Measurements from ENCODE around the gene TCERG1L. TPM values are rescaled to one million over a fixed set of nuclear protein-coding genes. Genes with fewer than 3 reads are reported as not detected.

Gene TCERG1L
- total RNA-seq, 2 donors from 2014 or later, result not detected

GRCh38 chr10:131145756-131146155 lies 165.8 kb downstream of the TCERG1L start:
- no peak overlapping the region for H3K27ac ChIP-seq
- no peaks in the 10 kb centered on the region for H3K36me3 ChIP-seq
- no peaks in the 10 kb centered on the region for H3K9me3 ChIP-seq
- no peak for TF ChIP-seq CTCF (IDR thresholded peaks at IDR 0.05)
- H3K27me3 ChIP-seq (replicated peaks; ENCODE audit: insufficient read depth), result no peaks in the 10 kb centered on the region
- DNase-seq (ENCODE audit: low spot score), result no peak
- H3K4me3 ChIP-seq, result no peak overlapping the region
- H3K4me1 ChIP-seq (ENCODE audit: control insufficient read depth in 1 of 2, low read depth in 2 of 2), result no peaks in the 10 kb centered on the region
- no peak for ATAC-seq (ENCODE audit: insufficient number of reproducible peaks, low FRiP score, low read depth)

GRCh38 chr10:131144711-131145375 lies 166.7 kb downstream of the TCERG1L start:
- H3K4me3 ChIP-seq, result no peak overlapping the region
- H3K9me3 ChIP-seq, result no peaks in the 10 kb centered on the region
- no peak for TF ChIP-seq CTCF (IDR thresholded peaks at IDR 0.05)
- no peak overlapping the region for H3K27ac ChIP-seq
- DNase-seq (ENCODE audit: low spot score) (no peak), ATAC-seq (ENCODE audit: insufficient number of reproducible peaks, low FRiP score, low read depth) (no peak)
- no peaks in the 10 kb centered on the region for H3K36me3 ChIP-seq
- no peaks in the 10 kb centered on the region for H3K27me3 ChIP-seq (replicated peaks; ENCODE audit: insufficient read depth)
- no peaks in the 10 kb centered on the region for H3K4me1 ChIP-seq (ENCODE audit: control insufficient read depth in 1 of 2, low read depth in 2 of 2)

- H3K9me3 ChIP-seq, result no peaks in the 10 kb centered on the region
- ATAC-seq (ENCODE audit: insufficient number of reproducible peaks, low FRiP score, low read depth) (no peak), DNase-seq (ENCODE audit: low spot score) (no peak)
- H3K36me3 ChIP-seq, result no peaks in the 10 kb centered on the region
- TF ChIP-seq CTCF (IDR thresholded peaks at IDR 0.05), result no peak
- no peaks in the 10 kb centered on the region for H3K4me1 ChIP-seq (ENCODE audit: control insufficient read depth in 1 of 2, low read depth in 2 of 2)
- H3K27me3 ChIP-seq (replicated peaks; ENCODE audit: insufficient read depth), result no peaks in the 10 kb centered on the region
- H3K27ac ChIP-seq, result no peak overlapping the region
- H3K4me3 ChIP-seq, result no peak overlapping the region
Measured at GRCh38 chr10:131144196-131144595, 167.3 kb downstream of the TCERG1L start.

- H3K4me1 ChIP-seq (ENCODE audit: control insufficient read depth in 1 of 2, low read depth in 2 of 2), result no peaks in the 10 kb centered on the region
- H3K27me3 ChIP-seq (replicated peaks; ENCODE audit: insufficient read depth), result no peaks in the 10 kb centered on the region
- no peak for ATAC-seq (ENCODE audit: insufficient number of reproducible peaks, low FRiP score, low read depth)
- H3K36me3 ChIP-seq, result no peaks in the 10 kb centered on the region
- H3K27ac ChIP-seq, result no peak overlapping the region
- no peaks in the 10 kb centered on the region for H3K9me3 ChIP-seq
- DNase-seq (ENCODE audit: low spot score), result no peak
- no peak overlapping the region for H3K4me3 ChIP-seq
- no peak for TF ChIP-seq CTCF (IDR thresholded peaks at IDR 0.05)
Measured at GRCh38 chr10:131143425-131144165, 167.9 kb downstream of the TCERG1L start.

- TF ChIP-seq CTCF (IDR thresholded peaks at IDR 0.05), result no peak
- Histone ChIP-seq H3K27ac (no peak overlapping the region), H3K36me3 (no peaks in the 10 kb centered on the region), H3K9me3 (no peaks in the 10 kb centered on the region), H3K4me3 (no peak overlapping the region), H3K27me3 (replicated peaks; ENCODE audit: insufficient read depth) (no peaks in the 10 kb centered on the region), H3K4me1 (ENCODE audit: control insufficient read depth in 1 of 2, low read depth in 2 of 2) (no peaks in the 10 kb centered on the region)
- DNase-seq (ENCODE audit: low spot score) (no peak), ATAC-seq (ENCODE audit: insufficient number of reproducible peaks, low FRiP score, low read depth) (no peak)
Measured at GRCh38 chr10:131142517-131143380, 168.8 kb downstream of the TCERG1L start.

Measured in thoracic aorta (tissue), 2 donors.